ENCODE results near the gene MYLK. TPM values are rescaled to one million over a fixed set of nuclear protein-coding genes. Genes with fewer than 3 reads are reported as not detected.

The MYLK gene
- polyA plus RNA-seq, 1 donor (not counting 4 experiments of a cell fraction or from before 2014, with no cell fraction given), result 7.8 TPM

- no peak overlapping the region for H3K4me2 ChIP-seq (ENCODE audit: control insufficient read depth, extremely low read depth, insufficient read depth, low read depth, low read length)
- FAIRE-seq (no peak), DNase-seq (ENCODE audit: low read depth, low spot score) (no peak)
- H3K9ac ChIP-seq (ENCODE audit: control insufficient read depth, extremely low read depth, insufficient read depth, low read length), result no peak overlapping the region
- H3K27ac ChIP-seq (ENCODE audit: control insufficient read depth, insufficient read depth, low read length), result no peak overlapping the region
- no peaks in the 10 kb centered on the region for H4K20me1 ChIP-seq (ENCODE audit: control insufficient read depth, extremely low read depth, insufficient read depth, low read length)
- peaks cover 0 to 4% of the 10 kb centered on the region in 2 experiments for H3K36me3 ChIP-seq (ENCODE audit: control insufficient read depth in 2 of 2, extremely low read depth in 1 of 2, insufficient read depth in 2 of 2, low read length in 2 of 2)
- H3K4me1 ChIP-seq (ENCODE audit: control insufficient read depth, extremely low read depth, insufficient read depth, low read length), result no peaks in the 10 kb centered on the region
- dilution Hi-C loops (cut with MboI; ENCODE audit: extremely low pct_ligation_motif_present, low sequenced_read_pairs), result no loop called here
- no peaks in the 10 kb centered on the region for H3K79me2 ChIP-seq (ENCODE audit: control insufficient read depth, insufficient read depth, low read length)
- H3K27me3 ChIP-seq (ENCODE audit: control insufficient read depth, extremely low read depth, insufficient read depth, low read length), result no peaks in the 10 kb centered on the region
- H3K9me1 ChIP-seq (ENCODE audit: control insufficient read depth, extremely low read depth, insufficient read depth, low read length), result no peaks in the 10 kb centered on the region
- no peaks in the 10 kb centered on the region for H3K9me3 ChIP-seq (ENCODE audit: control insufficient read depth, low read depth, low read length)
- TF ChIP-seq CTCF (optimal IDR thresholded peaks at IDR 0.05 in 1 of 3, IDR thresholded peaks at IDR 0.05 in 1 of 3, conservative IDR thresholded peaks at IDR 0.05 in 1 of 3; ENCODE audit: extremely low read depth in 1 of 3, insufficient read depth in 2 of 3, low read length in 3 of 3) (no peak), EZH2 (IDR thresholded peaks at IDR 0.05; ENCODE audit: low read length) (no peak)
- no peak overlapping the region for H3K4me3 ChIP-seq (ENCODE audit: control insufficient read depth in 2 of 3, extremely low read depth in 1 of 3, insufficient read depth in 2 of 3, low read depth in 1 of 3, low read length in 3 of 3)
- H2AFZ ChIP-seq (ENCODE audit: control insufficient read depth, low read length), result no peak overlapping the region
Measured at GRCh38 chr3:123929325-123929724, 45.2 kb upstream of the MYLK start.

DNA sequence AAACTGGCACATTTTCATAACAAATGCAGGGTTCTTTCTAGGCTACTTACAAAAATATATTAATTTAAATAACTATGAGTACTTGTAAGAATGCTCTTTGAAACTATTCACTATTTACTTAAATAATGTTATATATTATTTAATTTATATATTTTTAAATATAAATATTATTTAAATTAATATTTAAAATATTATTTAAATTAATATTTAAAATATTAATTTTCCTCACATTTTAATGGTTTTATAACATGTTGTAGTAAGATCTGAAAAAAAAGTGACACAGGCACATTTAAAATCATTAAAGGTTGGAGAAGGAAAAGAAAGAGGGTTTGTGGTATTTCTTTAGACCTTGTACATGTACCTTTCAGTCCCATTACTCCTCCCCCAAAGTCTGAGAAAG lies 42.3 kb upstream of the MYLK start:
- H3K27ac ChIP-seq (ENCODE audit: control insufficient read depth, insufficient read depth, low read length), result no peak overlapping the region
- H3K79me2 ChIP-seq (ENCODE audit: control insufficient read depth, insufficient read depth, low read length), result no peaks in the 10 kb centered on the region
- H3K27me3 ChIP-seq (ENCODE audit: control insufficient read depth, extremely low read depth, insufficient read depth, low read length), result no peaks in the 10 kb centered on the region
- FAIRE-seq (no peak), DNase-seq (ENCODE audit: low read depth, low spot score) (no peak)
- no peak overlapping the region for H2AFZ ChIP-seq (ENCODE audit: control insufficient read depth, low read length)
- no peak for TF ChIP-seq EZH2 (IDR thresholded peaks at IDR 0.05; ENCODE audit: low read length)
- TF ChIP-seq CTCF (optimal IDR thresholded peaks at IDR 0.05 in 1 of 3, IDR thresholded peaks at IDR 0.05 in 1 of 3, conservative IDR thresholded peaks at IDR 0.05 in 1 of 3; ENCODE audit: extremely low read depth in 1 of 3, insufficient read depth in 2 of 3, low read length in 3 of 3), result no peak
- no peaks in the 10 kb centered on the region for H3K4me1 ChIP-seq (ENCODE audit: control insufficient read depth, extremely low read depth, insufficient read depth, low read length)
- H3K9me1 ChIP-seq (ENCODE audit: control insufficient read depth, extremely low read depth, insufficient read depth, low read length), result no peaks in the 10 kb centered on the region
- H4K20me1 ChIP-seq (ENCODE audit: control insufficient read depth, extremely low read depth, insufficient read depth, low read length), result no peaks in the 10 kb centered on the region
- H3K36me3 ChIP-seq (ENCODE audit: control insufficient read depth in 2 of 2, extremely low read depth in 1 of 2, insufficient read depth in 2 of 2, low read length in 2 of 2), result peaks cover 0 to 4% of the 10 kb centered on the region in 2 experiments
- H3K4me3 ChIP-seq (ENCODE audit: control insufficient read depth in 2 of 3, extremely low read depth in 1 of 3, insufficient read depth in 2 of 3, low read depth in 1 of 3, low read length in 3 of 3), result no peak overlapping the region
- no peak overlapping the region for H3K4me2 ChIP-seq (ENCODE audit: control insufficient read depth, extremely low read depth, insufficient read depth, low read depth, low read length)
- no peak overlapping the region for H3K9ac ChIP-seq (ENCODE audit: control insufficient read depth, extremely low read depth, insufficient read depth, low read length)
- dilution Hi-C loops (cut with MboI; ENCODE audit: extremely low pct_ligation_motif_present, low sequenced_read_pairs), result no loop called here
- H3K9me3 ChIP-seq (ENCODE audit: control insufficient read depth, low read depth, low read length), result no peaks in the 10 kb centered on the region

Data from keratinocyte (primary cell).